OCI-LY3 (cell line): Measurements from ENCODE around the gene MBP.

Experiments used
- CTCF ChIP-seq: fragments of 200-600, 300-600 bp; sonication (generic); IDR thresholded peaks from 2 replicates; pipeline ENCODE4 v1.5.1; 2014; ENCODE audit warnings: antibody characterized with exemption, low read length, low read depth
- EZH2phosphoT487 ChIP-seq: fragments of 200-600 bp; shearing (Covaris generic); IDR thresholded peaks from 2 replicates; pipeline ENCODE4 v1.6.1; 2018; ENCODE audit warnings: antibody characterized with exemption, mixed run types, low read depth

- TF ChIP-seq CTCF (no peak), EZH2phosphoT487 (no peak)
Measured at GRCh38 chr18:77012120-77012519, 120.5 kb downstream of the MBP start.
